Activated B cell treated with CpG ODN at 0.5 μM for 24 hours (primary cell): ENCODE results near the gene FAM124B. TPM values are rescaled to one million over a fixed set of nuclear protein-coding genes. Genes with fewer than 3 reads are reported as not detected.

Source experiments
- ATAC-seq: fragments of 200-7000 bp; cut with Tn5 transposase; one replicate; pipeline ENCODE4 v1.10.0; 2021; ENCODE audit warnings: low read depth, mild to moderate bottlenecking, moderate library complexity
- CTCF ChIA-PET: fragments of 350-600 bp; sonication (Branson Sonifier 250); formaldehyde crosslinking; loops from one replicate; lab custom pipeline; 2021; ENCODE audit warnings: antibody characterized with exemption; lab: Charles Lee
- POLR2A ChIA-PET: fragments of 350-600 bp; sonication (Branson Sonifier 250); formaldehyde crosslinking; loops from one replicate; lab custom pipeline; 2021; ENCODE audit warnings: antibody characterized with exemption; lab: Charles Lee
- DNase-seq: peaks from one replicate; pipeline ENCODE4 v3.0.0; 2022
- H3K27ac Mint-ChIP-seq: one replicate; pipeline ENCODE4 v1.8.0; 2020; ENCODE audit warnings: mixed read lengths
- H3K27me3 Mint-ChIP-seq: one replicate; pipeline ENCODE4 v1.8.0; 2021; ENCODE audit warnings: mixed read lengths
- H3K36me3 Mint-ChIP-seq: one replicate; pipeline ENCODE4 v1.8.0; 2021; ENCODE audit warnings: low read depth, mixed read lengths
- H3K4me1 Mint-ChIP-seq: one replicate; pipeline ENCODE4 v1.8.0; 2021; ENCODE audit warnings: mixed read lengths
- H3K4me3 Mint-ChIP-seq: one replicate; pipeline ENCODE4 v1.8.0; 2020; ENCODE audit warnings: mild to moderate bottlenecking, mixed read lengths
- H3K9me3 Mint-ChIP-seq: one replicate; pipeline ENCODE4 v1.8.0; 2020; ENCODE audit warnings: mixed read lengths
- intact Hi-C: fragments of 100-400 bp; cut with micrococcal nuclease; formaldehyde crosslinking; loops from one replicate; pipeline ENCODE4 v1.15.1; 2024
- total RNA-seq: library from RNA; stranded (reverse); gene quantifications from 2 replicates; pipeline ENCODE4 v1.2.3, GENCODE V29; 2022
- TF ChIP-seq, protein P1 (sequence below): fragments of 200-600 bp; IDR thresholded peaks from one replicate; pipeline ENCODE4 v1.8.0; 2022; ENCODE audit warnings: antibody characterized with exemption, mild to moderate bottlenecking

Gene FAM124B
- total RNA-seq, result 0.29 TPM in 1 of 2 replicates, not detected in the other

DNA sequence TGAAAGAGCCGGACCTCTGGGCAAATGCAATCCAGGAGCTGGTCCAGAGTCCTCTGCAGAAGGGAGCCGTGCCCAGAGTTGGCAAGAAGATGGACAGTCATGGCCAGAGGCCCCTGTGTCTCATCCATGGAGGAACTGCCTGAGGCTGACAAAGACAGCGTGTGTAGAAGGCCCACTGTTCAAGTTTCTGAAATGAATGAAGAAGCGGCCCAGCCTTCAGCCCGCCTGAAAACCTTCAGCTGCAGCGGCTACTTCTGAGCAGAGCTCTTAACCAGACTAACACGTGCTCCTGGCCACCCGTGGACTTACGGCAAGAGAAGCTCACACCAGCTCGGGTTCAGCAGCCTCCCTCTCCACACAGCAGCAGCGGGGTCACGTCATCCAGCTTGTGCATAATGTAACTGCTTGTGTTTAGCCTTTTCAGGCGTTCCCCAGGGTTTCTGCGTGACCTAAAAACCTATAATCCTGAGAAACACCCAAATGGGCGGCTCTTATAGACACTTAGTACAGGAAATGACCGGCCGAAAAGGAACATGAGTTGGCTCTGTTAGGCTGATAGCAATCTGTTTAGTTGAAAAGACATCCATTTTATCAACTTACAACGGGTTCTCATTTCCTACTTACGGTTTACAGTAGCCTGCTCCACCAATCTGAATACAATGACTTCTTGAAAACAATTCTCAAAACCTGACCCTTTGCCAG lies at the start of gene FAM124B:
FAM124B (minus strand) TSS at position 467 of the 702 bp plus-strand sequence; CDS start at position 128, 339 bp downstream.
- TF ChIP-seq, protein P1, sequence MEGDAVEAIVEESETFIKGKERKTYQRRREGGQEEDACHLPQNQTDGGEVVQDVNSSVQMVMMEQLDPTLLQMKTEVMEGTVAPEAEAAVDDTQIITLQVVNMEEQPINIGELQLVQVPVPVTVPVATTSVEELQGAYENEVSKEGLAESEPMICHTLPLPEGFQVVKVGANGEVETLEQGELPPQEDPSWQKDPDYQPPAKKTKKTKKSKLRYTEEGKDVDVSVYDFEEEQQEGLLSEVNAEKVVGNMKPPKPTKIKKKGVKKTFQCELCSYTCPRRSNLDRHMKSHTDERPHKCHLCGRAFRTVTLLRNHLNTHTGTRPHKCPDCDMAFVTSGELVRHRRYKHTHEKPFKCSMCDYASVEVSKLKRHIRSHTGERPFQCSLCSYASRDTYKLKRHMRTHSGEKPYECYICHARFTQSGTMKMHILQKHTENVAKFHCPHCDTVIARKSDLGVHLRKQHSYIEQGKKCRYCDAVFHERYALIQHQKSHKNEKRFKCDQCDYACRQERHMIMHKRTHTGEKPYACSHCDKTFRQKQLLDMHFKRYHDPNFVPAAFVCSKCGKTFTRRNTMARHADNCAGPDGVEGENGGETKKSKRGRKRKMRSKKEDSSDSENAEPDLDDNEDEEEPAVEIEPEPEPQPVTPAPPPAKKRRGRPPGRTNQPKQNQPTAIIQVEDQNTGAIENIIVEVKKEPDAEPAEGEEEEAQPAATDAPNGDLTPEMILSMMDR, result no peak
- Mint-ChIP-seq H3K36me3 (no peaks in the 10 kb centered on the region), H3K27ac (no peak within 1 kb of the TSS), H3K4me3 (peak within 1 kb of the TSS; percentile 68), H3K27me3 (peaks cover 2% of the 10 kb centered on the region), H3K4me1 (peaks cover 14% of the 10 kb centered on the region), H3K9me3 (peaks cover 6% of the 10 kb centered on the region)
- ChIA-PET POLR2A (no interaction called here), CTCF (no interaction called here)
- peak; percentile 49 for ATAC-seq
- intact Hi-C loops, result no loop called here
- DNase-seq, result peak; percentile 21

DNA sequence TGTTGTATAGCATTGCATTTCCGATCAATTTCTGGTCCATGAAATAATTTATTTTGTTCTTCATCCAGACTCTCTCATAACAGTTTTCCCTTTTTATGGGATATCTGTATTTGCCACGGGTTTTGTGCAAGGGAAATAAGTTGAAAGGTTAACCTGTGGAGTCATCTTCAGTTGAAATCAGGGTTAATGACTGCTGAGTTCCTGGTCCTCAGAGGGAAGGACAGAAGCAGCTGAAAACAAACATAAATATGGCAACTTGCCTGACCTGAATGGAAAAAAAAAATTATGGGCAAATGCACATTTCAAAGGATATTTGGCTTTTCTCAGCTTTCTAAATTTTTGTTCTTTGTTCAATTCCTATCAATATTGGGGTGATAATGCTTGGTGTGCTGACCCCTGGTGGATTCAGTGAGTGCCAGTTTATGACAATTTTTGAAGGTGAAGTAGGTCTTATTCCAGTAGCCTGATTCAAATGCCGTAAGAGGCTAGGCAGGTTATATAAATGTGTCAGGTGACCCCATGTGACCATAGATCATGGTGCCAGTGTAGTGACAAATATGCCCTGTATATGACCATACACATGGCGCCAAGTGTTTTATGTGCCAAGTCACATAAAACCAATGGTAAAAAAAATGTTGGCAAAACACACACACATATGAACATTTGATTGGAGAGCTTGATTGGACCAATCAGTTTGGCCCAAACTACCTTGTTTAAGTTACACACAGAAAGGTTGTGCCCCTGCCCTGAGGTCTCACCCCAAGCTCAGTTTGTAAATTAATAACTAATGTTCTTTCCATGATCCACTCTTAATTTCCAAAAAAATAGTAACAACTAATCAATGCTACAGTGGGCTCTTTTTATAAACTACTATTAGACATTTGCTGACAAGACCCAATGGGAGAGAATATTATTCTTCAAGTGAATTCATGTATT lies 47.6 kb upstream of the FAM124B start:
- Mint-ChIP-seq H3K36me3 (no peaks in the 10 kb centered on the region), H3K9me3 (no peaks in the 10 kb centered on the region), H3K4me1 (peaks cover 2% of the 10 kb centered on the region), H3K27me3 (no peaks in the 10 kb centered on the region), H3K4me3 (no peak overlapping the region), H3K27ac (no peak overlapping the region)
- DNase-seq (no peak), ATAC-seq (peak; percentile 45)
- intact Hi-C loops, result loop anchor here (1.0 kb wide), 2 partner anchors 92 to 202 kb away; no protein-coding TSS in a partner anchor
- TF ChIP-seq, protein P1, result no peak
- POLR2A ChIA-PET, result no interaction called here
- CTCF ChIA-PET, result interaction anchor here (0.6 to 2.4 kb wide), 6 partner anchors 10 to 201 kb away, joined by 3 to 9 read pairs (median 5); no protein-coding TSS in a partner anchor

- DNase-seq, result no peak
- peaks cover 2% of the 10 kb centered on the region for H3K4me1 Mint-ChIP-seq
- intact Hi-C loops, result no loop called here
- CTCF ChIA-PET, result interaction anchor here (1.3 to 1.8 kb wide), 2 partner anchors 91 to 202 kb away, joined by 4 to 7 read pairs; no protein-coding TSS in a partner anchor
- H3K27ac Mint-ChIP-seq, result no peak overlapping the region
- H3K36me3 Mint-ChIP-seq, result no peaks in the 10 kb centered on the region
- H3K4me3 Mint-ChIP-seq, result no peak overlapping the region
- TF ChIP-seq, protein P1, result no peak
- POLR2A ChIA-PET, result no interaction called here
- no peaks in the 10 kb centered on the region for H3K9me3 Mint-ChIP-seq
- ATAC-seq, result no peak
- peaks cover 5% of the 10 kb centered on the region for H3K27me3 Mint-ChIP-seq
Measured at GRCh38 chr2:224448236-224448635, 46.3 kb upstream of the FAM124B start.

DNA sequence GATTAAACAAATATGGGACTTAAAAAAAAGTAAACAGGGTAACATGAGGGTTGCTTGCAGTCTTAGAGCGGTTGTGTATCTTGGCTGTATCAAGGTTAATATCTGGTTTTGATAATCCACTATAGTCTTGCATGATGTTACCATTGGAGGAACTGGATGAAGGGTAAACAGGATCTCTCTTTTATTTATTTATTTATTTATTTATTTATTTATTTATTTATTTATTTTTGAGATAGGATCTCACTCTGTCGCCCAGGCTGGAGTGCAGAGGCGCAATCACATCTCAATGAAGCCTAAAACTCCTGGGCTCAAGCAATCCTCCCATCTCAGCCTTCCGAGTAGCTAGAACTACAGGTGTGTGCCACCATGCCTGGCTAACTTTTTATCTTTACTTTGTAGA lies 42.9 kb upstream of the FAM124B start:
- no peak overlapping the region for H3K4me3 Mint-ChIP-seq
- TF ChIP-seq, protein P1, result no peak
- H3K27ac Mint-ChIP-seq, result no peak overlapping the region
- ATAC-seq (no peak), DNase-seq (no peak)
- POLR2A ChIA-PET, result interaction anchor here (0.6 kb wide), 1 partner anchor 137 kb away, joined by 5 read pairs; no protein-coding TSS in a partner anchor
- no peaks in the 10 kb centered on the region for H3K9me3 Mint-ChIP-seq
- H3K36me3 Mint-ChIP-seq, result no peaks in the 10 kb centered on the region
- CTCF ChIA-PET, result no interaction called here
- intact Hi-C loops, result loop anchor here (5.0 kb wide), 1 partner anchor 77 kb away; no protein-coding TSS in a partner anchor
- peaks cover 23% of the 10 kb centered on the region for H3K27me3 Mint-ChIP-seq
- H3K4me1 Mint-ChIP-seq, result peaks cover 14% of the 10 kb centered on the region
